Fibroblast of lung (primary cell): Measurements from ENCODE around the gene TBC1D22A. TPM values are rescaled to one million over a fixed set of nuclear protein-coding genes. Genes with fewer than 3 reads are reported as not detected.

ENCODE experiments used
- DNase-seq, 2 donors: peaks; one replicate each; pipeline versions ENCODE4 v3.0.0 to v3.0.0-alpha.2; 2010; ENCODE audit warnings: low read depth in 2 of 2
- H2AFZ ChIP-seq: 2 replicates; pipeline ENCODE4 v1.5.1; 2012; ENCODE audit warnings: low read length, control low read depth, inconsistent platforms
- H3K27ac ChIP-seq: 2 replicates; pipeline ENCODE4 v1.5.1; 2011; ENCODE audit warnings: low read length, control low read depth; ENCODE audit not compliant: insufficient read depth
- H3K27me3 ChIP-seq: 2 replicates; pipeline ENCODE4 v1.5.1; 2011; ENCODE audit warnings: mild to moderate bottlenecking, low read length; ENCODE audit not compliant: control insufficient read depth, insufficient read depth
- H3K36me3 ChIP-seq: 2 replicates; pipeline ENCODE4 v1.5.1; 2011; ENCODE audit warnings: low read length; ENCODE audit not compliant: control insufficient read depth, insufficient read depth
- H3K4me1 ChIP-seq: 2 replicates; pipeline ENCODE4 v1.5.1; 2011; ENCODE audit warnings: low read length; ENCODE audit not compliant: control insufficient read depth, insufficient read depth; ENCODE audit errors: extremely low read depth
- H3K4me2 ChIP-seq: 2 replicates; pipeline ENCODE4 v1.5.1; 2011; ENCODE audit warnings: low read length, control low read depth; ENCODE audit not compliant: insufficient read depth; ENCODE audit errors: extremely low read depth
- H3K4me3 ChIP-seq, 4 experiments: fragments of 200-600 bp in 1 of 4; sonication (generic) in 1 of 4; replicated peaks in 1 of 4; 2 replicates each; pipeline ENCODE4 v1.5.1; 2011 to 2016; ENCODE audit warnings: low read length in 4 of 4, low read depth in 3 of 4, mild to moderate bottlenecking in 3 of 4, control low read depth in 2 of 4, inconsistent platforms in 1 of 4, mixed read lengths in 1 of 4; ENCODE audit not compliant: insufficient read depth in 1 of 4; ENCODE audit errors: control extremely low read depth in 1 of 4
- H3K79me2 ChIP-seq: 2 replicates; pipeline ENCODE4 v1.5.1; 2012; ENCODE audit warnings: mild to moderate bottlenecking, low read length, inconsistent platforms; ENCODE audit not compliant: control insufficient read depth, insufficient read depth
- H3K9ac ChIP-seq: 2 replicates; pipeline ENCODE4 v1.5.1; 2011; ENCODE audit warnings: mild to moderate bottlenecking, low read length, control low read depth; ENCODE audit not compliant: insufficient read depth
- H3K9me3 ChIP-seq: 2 replicates; pipeline ENCODE4 v1.5.1; 2012; ENCODE audit warnings: low read depth, low read length; ENCODE audit not compliant: control insufficient read depth, insufficient read depth
- H4K20me1 ChIP-seq: 2 replicates; pipeline ENCODE4 v1.5.1; 2011; ENCODE audit warnings: low read length; ENCODE audit not compliant: control insufficient read depth, insufficient read depth; ENCODE audit errors: extremely low read depth
- EZH2 ChIP-seq: IDR thresholded peaks from 2 replicates; pipeline ENCODE4 v1.5.1; 2012; ENCODE audit warnings: low read length, control low read depth, mild to moderate bottlenecking; ENCODE audit errors: missing control alignments
- polyA plus RNA-seq, 2 donors: library from polyadenylated mRNA; depleted of rRNA in 1 of 2; stranded (reverse) in 1 of 2; unstranded in 1 of 2; fragments of >200 nt; gene quantifications; 2 replicates each; pipeline ENCODE4 v1.2.1, GENCODE V29; 2011 to 2012; ENCODE audit warnings: missing spikeins in 1 of 2
- total RNA-seq: library from RNA; depleted of rRNA; stranded (reverse); fragments of >200 nt; gene quantifications from 2 replicates; pipeline ENCODE4 v1.2.1, GENCODE V29; 2014
- TF ChIP-seq, protein P1 (sequence below), 2 donors: IDR thresholded peaks in 1 of 2; conservative IDR thresholded peaks in 1 of 2; 1 replicate in 1 of 2; 2 replicates in 1 of 2; pipeline ENCODE4 v1.5.1; 2011 to 2012; ENCODE audit warnings: low read length in 2 of 2, control low read depth in 1 of 2, inconsistent platforms in 1 of 2, low read depth in 1 of 2, mild to moderate bottlenecking in 1 of 2

The TBC1D22A gene
- total and polyA plus RNA-seq, 2 donors (not counting 1 experiment from before 2014, with no cell fraction given), result 11.6 to 17.6 TPM

DNA sequence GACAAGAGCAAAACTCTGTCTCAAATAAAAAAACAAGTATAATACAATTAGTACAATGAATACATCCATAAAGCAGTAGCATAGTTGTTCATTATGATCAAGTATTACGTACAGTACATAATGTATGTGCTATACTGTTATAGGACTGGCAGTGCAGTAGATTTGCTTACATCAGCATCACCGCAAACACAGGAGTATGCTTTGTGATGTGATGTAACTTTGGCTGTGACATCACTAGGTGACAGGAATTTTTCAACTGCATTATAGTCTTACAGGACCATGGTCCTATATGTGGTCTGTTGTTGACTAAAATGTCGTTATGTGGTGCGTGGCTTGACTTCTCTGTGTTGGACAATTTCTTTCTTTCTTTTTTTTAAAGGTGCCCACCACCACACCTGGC, 16.6 kb downstream of the TBC1D22A start:
- TF ChIP-seq EZH2, result no peak
- TF ChIP-seq, protein P1, sequence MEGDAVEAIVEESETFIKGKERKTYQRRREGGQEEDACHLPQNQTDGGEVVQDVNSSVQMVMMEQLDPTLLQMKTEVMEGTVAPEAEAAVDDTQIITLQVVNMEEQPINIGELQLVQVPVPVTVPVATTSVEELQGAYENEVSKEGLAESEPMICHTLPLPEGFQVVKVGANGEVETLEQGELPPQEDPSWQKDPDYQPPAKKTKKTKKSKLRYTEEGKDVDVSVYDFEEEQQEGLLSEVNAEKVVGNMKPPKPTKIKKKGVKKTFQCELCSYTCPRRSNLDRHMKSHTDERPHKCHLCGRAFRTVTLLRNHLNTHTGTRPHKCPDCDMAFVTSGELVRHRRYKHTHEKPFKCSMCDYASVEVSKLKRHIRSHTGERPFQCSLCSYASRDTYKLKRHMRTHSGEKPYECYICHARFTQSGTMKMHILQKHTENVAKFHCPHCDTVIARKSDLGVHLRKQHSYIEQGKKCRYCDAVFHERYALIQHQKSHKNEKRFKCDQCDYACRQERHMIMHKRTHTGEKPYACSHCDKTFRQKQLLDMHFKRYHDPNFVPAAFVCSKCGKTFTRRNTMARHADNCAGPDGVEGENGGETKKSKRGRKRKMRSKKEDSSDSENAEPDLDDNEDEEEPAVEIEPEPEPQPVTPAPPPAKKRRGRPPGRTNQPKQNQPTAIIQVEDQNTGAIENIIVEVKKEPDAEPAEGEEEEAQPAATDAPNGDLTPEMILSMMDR (conservative IDR thresholded peaks at IDR 0.05 in 1 of 2, IDR thresholded peaks at IDR 0.05 in 1 of 2; ENCODE audit: low read depth in 1 of 2, low read length in 2 of 2), result no peak
- H3K27me3 ChIP-seq, result no peaks in the 10 kb centered on the region
- H3K79me2 ChIP-seq, result peaks cover 31% of the 10 kb centered on the region
- no peak overlapping the region for H3K4me2 ChIP-seq
- no peak overlapping the region for H3K27ac ChIP-seq
- H4K20me1 ChIP-seq, result no peaks in the 10 kb centered on the region
- no peak overlapping the region for H3K4me3 ChIP-seq
- no peaks in the 10 kb centered on the region for H3K9me3 ChIP-seq
- H3K9ac ChIP-seq, result no peak overlapping the region
- H3K4me1 ChIP-seq, result no peaks in the 10 kb centered on the region
- H3K36me3 ChIP-seq, result no peaks in the 10 kb centered on the region
- no peak for DNase-seq
- H2AFZ ChIP-seq, result no peak overlapping the region

DNA sequence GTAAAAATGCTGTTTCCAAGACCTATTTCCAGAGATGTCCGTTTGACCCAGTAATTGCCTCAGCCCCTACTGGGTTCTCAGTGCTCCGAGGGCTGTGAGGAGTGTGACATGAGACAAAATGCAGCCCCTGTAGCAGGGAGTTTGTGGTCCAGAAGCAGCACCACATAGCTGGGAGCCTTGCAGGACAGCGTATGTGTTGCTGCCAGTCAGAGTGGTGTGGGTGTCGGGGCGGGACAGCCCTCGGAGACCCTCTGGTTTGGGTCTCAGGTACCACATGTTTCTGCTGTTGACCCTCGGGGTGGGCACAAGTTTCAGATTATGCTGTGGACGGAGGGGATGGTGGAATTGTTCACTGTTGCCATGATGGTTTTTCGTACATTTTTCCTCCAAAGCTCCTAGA, 17.2 kb downstream of the TBC1D22A start:
- H3K9me3 ChIP-seq, result no peaks in the 10 kb centered on the region
- TF ChIP-seq, protein P1 (conservative IDR thresholded peaks at IDR 0.05 in 1 of 2, IDR thresholded peaks at IDR 0.05 in 1 of 2; ENCODE audit: low read depth in 1 of 2, low read length in 2 of 2), result no peak
- TF ChIP-seq EZH2, result no peak
- H2AFZ ChIP-seq, result no peak overlapping the region
- DNase-seq, result no peak
- H3K9ac ChIP-seq, result no peak overlapping the region
- no peaks in the 10 kb centered on the region for H3K27me3 ChIP-seq
- no peaks in the 10 kb centered on the region for H3K4me1 ChIP-seq
- H3K36me3 ChIP-seq, result no peaks in the 10 kb centered on the region
- H3K27ac ChIP-seq, result no peak overlapping the region
- H3K79me2 ChIP-seq, result peaks cover 30% of the 10 kb centered on the region
- no peak overlapping the region for H3K4me2 ChIP-seq
- H3K4me3 ChIP-seq, result no peak overlapping the region
- no peaks in the 10 kb centered on the region for H4K20me1 ChIP-seq

DNA sequence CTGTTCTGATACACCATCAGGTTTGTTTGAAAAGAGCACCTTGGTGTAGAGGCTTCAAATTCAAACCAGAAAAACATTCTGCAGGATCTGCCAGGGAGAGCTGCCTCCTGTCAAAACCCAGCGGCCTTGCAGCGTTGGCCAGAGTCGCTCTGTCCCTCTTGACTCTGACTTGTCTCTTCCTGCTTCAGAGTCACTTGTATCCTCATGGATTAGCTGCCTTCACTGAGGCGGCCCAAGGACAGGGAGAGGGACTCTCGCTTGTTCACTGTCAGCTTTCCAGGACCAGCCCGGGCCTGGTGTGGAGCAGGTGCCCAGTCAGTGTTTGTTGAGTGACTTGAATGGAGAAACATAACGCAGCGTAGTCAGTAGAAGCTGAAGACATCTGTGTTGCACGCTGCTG, 18.0 kb downstream of the TBC1D22A start:
- Histone ChIP-seq H3K4me1 (no peaks in the 10 kb centered on the region), H3K4me3 (no peak overlapping the region), H3K36me3 (no peaks in the 10 kb centered on the region), H2AFZ (no peak overlapping the region), H3K4me2 (no peak overlapping the region), H3K9ac (no peak overlapping the region), H3K27ac (no peak overlapping the region), H4K20me1 (no peaks in the 10 kb centered on the region), H3K9me3 (no peaks in the 10 kb centered on the region), H3K27me3 (no peaks in the 10 kb centered on the region), H3K79me2 (peaks cover 27% of the 10 kb centered on the region)
- TF ChIP-seq EZH2, result no peak
- TF ChIP-seq, protein P1 (conservative IDR thresholded peaks at IDR 0.05 in 1 of 2, IDR thresholded peaks at IDR 0.05 in 1 of 2; ENCODE audit: low read depth in 1 of 2, low read length in 2 of 2), result no peak
- no peak for DNase-seq
